Right hindlimb (tissue), 1 donor: ENCODE measurements around the gene PCDH10.
A peak's percentile ranks its signal among the peaks of the same experiment; 100 is the strongest.

Source experiments
- DNase-seq: peaks from one replicate; pipeline ENCODE4 v3.0.0-alpha.2; 2018

The PCDH10 gene, protein sequence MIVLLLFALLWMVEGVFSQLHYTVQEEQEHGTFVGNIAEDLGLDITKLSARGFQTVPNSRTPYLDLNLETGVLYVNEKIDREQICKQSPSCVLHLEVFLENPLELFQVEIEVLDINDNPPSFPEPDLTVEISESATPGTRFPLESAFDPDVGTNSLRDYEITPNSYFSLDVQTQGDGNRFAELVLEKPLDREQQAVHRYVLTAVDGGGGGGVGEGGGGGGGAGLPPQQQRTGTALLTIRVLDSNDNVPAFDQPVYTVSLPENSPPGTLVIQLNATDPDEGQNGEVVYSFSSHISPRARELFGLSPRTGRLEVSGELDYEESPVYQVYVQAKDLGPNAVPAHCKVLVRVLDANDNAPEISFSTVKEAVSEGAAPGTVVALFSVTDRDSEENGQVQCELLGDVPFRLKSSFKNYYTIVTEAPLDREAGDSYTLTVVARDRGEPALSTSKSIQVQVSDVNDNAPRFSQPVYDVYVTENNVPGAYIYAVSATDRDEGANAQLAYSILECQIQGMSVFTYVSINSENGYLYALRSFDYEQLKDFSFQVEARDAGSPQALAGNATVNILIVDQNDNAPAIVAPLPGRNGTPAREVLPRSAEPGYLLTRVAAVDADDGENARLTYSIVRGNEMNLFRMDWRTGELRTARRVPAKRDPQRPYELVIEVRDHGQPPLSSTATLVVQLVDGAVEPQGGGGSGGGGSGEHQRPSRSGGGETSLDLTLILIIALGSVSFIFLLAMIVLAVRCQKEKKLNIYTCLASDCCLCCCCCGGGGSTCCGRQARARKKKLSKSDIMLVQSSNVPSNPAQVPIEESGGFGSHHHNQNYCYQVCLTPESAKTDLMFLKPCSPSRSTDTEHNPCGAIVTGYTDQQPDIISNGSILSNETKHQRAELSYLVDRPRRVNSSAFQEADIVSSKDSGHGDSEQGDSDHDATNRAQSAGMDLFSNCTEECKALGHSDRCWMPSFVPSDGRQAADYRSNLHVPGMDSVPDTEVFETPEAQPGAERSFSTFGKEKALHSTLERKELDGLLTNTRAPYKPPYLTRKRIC

DNA sequence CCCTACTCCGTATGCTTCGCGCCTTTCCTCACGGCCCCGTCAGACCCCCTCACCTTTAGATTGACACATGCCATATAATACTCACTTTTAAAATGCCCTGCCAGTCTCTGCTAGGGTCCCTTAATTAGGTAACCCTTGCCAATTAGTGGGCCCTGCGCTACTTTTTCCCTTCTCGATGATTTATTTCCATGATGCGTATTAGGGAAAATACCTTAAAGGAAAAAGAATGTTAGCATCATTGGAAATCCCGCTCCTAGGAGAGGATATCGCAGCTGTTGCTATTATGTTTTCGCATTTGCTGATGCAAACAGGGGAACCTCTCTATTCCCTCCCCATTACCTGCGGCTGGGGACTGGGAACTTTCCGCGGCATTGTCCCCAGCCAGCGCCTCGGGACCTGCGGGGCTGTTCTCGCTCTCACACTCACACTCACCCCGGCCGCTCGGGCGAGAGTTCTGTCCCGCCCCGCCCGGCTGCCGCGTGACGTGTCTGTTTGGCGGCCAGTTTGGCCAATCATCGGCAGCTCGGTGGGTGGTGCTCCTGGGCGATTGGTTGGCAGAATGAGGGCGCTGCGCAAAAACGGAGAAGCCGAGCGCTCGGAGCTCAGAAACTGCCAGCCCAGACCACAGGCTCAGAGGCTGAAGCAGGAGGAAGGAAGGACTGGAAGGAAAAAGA is at the start of gene PCDH10:
Gene PCDH10, plus strand, starts transcription at position 605 of the 674 bp plus-strand sequence. CDS start 847 bp downstream, outside the sequence.
- peak; percentile 98 for DNase-seq

DNA sequence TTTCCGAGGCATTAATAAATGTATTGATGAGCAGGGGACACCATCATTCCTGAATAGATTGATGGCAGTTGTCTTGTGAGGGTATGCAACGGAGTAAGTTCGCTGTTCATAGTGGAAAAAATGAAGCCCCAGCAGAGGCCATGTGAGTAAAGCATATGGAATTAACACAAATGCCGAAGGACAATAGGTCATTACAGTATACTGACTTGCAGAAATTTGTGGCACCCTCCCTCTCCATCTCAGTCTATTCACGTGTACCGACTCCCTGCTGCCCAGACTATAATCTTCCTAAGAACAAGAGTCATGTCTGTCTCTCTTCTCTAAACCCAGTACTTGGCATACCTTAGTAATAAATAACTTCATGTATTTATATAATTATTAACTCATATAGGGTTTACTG is 47.1 kb upstream of the PCDH10 start:
- no peak for DNase-seq

DNA sequence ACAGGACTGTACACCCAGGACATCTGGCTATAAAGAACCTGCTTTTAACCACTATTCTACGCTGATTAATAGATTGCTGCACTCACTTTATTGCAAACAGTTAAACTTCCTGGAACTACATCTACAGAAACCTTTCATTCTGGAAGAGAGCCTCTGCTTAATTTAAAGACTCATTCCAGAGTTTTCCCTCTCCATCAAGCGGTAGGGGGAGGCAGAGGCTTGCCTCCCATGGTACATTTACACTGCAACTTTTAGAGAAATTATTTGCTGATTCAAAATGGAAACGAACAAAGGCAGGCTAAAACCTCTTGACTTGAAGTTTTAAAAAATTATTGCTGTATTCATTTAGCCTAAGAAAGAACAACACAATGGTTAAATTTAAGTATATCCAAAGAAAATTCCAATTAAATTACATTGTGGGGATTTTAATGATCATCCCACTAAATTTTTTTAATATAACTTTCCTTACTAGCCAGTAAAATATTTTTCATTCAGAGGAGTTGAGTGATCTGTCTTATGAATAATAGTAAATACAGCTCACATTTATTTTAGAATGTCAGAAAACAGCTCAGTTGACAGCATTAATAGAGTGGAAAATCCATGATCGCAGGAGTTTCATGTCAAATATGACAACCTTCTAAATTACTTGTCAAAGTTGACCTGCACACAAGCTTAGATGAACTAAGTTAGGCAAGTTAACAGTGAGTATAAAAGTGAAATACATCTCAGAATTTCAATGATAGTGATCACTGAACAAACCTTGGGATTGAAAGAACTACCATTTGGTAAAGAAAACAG is 46.3 kb upstream of the PCDH10 start:
- no peak for DNase-seq

DNA sequence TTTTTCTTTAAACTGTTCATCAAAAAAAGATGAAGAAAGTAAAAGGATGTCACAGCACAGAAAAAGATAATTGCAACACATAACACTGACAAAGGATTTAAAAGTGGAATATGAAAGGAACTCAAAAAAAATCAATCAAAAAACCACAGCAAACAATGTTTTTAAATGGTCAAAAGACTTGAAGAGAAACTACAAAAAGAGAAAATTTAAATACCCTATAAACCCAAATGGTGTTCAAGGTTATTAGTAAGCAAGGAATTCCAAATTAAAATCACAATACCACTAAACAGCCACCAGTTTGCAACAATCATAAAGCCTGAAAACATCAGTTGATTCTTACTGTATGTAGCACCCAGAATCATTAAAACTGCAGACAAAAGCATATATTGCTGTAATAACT is 36.5 kb upstream of the PCDH10 start:
- no peak for DNase-seq

DNA sequence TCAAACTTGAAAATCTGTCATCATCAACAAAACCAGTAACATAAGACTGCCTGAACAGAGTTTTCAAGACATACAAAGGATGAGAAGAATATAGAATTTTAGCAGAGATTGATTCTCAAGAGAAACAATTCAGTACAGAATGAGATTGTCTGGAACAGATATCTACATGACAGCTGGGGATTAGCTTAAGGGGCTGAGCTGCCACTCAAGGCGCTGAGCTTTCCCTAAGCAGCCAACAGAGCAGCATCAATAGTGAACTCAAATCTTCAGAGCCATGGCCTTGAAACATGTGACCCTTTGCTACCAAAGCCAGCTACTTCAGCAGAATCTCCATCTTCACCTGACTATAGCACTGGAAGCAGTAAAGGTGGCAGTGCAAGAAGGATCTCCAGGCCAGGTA is 24.3 kb upstream of the PCDH10 start:
- no peak for DNase-seq

DNA sequence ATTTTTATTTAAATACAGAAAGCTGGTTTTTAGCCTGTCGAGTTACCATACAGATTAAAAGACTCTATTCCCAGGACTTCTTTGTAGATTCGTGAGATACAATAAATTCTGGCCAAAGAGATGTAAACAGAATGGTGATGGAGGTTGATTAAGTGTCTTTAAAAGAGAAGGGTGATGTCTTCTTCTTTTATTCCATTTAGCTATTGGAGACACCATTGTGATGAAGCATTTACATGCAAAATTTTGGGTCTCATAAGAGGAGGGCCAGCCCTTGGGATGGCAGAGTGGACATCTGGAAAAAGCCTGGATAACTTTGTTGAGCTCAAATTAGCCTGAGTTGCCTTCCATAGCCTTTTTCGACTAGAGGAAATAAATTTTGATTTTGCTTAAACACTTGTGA is 21.6 kb upstream of the PCDH10 start:
- no peak for DNase-seq

DNA sequence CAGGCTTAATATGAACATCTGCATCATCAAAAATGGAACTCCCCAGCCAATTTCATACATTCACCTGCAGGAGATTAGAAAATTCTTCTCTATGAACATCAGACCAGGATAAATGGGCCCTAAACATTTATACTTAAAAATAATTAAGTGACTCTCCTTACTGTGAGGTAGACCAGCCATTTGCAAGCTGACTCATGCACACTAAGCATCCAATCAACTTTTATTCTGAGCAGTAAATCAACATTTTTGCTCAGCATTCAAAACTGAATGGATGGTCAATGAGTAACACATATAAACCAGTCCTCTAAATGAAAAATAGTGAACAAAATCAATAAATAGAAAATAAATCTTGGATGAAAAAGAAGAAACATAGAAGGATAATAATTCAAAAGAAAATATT is 19.9 kb upstream of the PCDH10 start:
- no peak for DNase-seq

DNA sequence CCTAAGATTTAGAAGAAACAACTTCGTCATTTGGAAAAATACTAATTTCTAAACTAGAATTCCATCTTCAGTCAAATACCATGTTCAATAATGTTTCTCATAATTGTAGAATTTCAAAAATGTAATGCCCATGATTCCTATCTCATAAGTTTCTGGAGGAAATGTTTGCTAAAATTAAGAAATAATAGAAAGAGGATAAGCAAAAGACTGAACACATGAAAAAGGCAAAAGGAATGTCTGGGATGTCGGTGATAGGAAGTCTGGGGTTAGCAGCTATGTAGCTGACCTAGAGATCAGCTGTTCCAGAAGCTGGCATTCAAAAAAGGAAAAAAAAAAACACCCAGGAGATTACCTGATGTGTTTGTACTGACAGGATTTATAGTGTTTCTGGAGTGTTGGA is 18.9 kb upstream of the PCDH10 start:
- no peak for DNase-seq

DNA sequence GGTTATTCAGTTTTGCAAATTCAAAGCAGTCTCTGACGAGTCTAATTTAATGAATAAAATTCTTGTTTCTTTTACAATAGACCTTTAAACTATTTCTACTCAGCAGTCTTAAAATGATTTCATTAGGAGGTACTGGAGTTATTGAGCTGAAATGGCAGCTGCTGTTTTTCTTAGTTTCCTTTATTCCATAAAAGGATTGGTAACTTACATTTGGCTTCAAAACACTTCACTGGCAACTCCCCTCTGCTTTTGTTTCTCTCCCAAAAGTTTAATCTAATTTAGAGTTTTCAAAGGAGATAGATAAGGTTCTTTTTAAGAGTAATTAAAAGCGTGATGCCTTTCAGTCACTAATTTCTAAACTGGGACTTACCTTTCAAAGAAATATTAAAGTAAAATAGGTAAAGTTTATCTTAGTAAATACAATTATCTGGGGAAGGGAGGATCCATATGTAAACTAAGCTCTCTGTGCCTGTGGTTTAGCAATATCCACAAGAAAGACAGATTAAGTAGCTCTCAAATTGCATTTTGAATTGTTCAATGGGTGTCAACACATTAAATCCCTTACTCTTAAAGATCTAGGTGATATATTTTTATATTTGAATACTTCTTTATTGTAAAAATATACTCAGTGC is 17.1 kb upstream of the PCDH10 start:
- no peak for DNase-seq

DNA sequence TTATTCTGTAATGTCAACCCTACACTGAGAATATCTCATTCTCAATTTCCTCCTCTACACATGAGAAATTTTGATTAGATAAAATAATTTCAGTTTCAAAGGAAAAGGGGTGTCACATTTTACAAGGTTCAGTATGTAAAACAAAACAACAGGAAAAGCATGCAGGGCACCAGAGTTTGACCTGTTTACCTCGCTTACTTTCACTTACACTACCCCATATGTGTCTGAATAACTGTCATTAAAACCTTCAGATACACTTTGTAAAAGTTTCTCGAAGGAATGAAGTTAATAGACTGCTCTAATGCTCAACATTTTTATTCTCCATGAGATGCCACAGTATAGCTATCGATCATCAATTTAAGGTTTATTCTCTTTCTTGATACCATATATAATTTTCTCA is 12.3 kb upstream of the PCDH10 start:
- no peak for DNase-seq

DNA sequence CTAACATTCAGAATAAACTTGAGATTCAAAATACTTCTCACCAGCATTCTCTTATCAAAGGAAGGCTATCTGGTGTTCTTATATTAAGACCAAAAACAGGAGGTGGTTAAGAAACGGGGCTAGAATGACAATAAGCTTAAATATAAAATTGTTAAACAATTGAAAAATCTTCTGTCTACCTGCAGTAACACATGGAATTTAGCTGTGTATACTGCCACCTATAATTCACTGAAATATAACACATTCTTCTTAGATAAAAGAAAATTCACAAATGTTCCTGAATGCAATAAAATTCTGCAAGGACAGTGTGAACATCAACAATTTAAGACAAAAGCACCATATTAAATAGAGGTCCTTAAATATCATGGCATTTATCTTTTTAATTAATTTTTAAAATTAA is 11.5 kb upstream of the PCDH10 start:
- DNase-seq: no peak

DNA sequence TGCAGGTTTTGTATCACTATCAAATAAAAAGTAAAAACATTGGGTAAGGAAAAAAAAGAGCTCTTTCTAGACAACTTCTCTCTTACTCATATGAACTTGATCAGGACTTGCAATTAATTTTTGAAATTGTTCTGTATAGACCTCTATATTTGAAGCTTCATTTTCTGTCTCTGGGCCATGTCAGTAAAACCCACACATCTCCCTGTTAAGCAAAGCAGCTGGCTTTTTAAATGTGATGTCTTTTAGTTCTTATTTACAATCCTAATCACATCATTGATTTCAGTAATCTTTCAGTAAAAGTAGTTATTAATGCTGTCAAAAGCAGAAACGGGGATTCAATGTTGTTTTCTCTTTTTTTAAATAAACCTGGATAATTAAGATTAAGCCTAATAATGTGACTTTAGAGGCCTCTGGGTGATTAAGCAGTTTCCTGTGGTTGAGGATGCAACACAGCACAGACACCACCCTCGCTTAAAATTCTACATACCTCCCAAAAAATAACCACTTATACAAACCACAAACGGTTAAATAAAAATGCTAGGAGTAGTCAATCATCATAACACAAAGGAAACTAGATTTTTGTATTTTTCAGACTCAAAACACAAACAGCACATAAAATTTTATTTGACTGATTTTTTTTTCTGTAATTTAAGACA is 5.2 kb upstream of the PCDH10 start:
- no peak for DNase-seq

DNA sequence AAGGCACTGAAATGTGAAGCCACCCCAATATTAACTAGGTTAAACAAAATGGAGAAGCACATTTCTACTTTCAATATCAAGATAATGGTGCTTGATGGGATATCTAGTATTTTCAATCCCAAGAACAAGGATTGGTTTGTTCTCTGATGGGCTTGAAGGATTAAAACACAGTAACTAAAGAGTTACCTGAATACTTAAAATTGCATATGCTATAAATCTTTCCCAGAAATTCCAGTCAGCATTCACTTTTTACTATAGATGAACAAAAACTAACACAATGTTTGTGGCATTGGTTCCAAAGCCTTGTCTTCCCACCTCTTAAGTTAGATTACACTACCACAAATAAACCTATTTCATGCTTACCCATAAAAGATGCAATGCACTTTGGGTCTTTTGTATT is 3.9 kb upstream of the PCDH10 start:
- no peak for DNase-seq

DNA sequence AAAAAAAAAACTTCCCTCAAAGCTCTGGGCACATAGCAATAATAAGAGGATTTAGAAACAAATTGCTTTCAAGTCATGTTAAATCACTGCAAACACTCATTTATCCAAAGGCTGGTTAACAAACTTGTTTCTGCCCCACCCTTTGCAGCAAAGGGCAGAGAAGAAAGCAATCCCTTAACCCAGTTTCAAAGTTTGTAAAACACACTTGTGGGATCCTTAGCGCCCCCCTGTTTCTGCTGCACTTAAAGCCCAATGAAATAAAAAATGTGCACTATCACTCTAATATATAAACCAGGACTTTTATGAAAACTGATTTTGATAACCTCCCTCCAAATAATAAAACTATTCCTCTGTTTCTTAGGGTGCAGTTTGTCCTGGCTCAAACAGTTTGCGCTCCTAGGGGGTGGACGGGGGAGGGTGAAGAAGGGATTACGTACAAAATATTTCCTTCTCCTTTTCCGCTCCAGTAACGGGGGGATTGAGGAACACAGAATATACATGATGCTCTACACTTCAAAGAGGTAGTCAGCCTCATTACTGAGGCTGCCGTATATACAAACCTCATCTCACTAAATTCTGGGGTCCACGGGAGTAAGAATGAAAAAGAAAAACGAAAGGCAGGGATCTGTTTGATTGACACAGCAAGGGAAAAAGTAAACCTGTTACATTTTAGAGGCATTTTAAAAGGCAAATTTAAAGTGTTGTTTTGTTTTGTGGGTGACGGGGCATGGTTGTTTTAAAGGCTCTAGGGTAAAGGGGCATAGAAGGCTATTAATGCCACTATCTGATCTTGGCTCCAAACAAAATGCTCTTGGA is 3.1 kb upstream of the PCDH10 start:
- DNase-seq: no peak

DNA sequence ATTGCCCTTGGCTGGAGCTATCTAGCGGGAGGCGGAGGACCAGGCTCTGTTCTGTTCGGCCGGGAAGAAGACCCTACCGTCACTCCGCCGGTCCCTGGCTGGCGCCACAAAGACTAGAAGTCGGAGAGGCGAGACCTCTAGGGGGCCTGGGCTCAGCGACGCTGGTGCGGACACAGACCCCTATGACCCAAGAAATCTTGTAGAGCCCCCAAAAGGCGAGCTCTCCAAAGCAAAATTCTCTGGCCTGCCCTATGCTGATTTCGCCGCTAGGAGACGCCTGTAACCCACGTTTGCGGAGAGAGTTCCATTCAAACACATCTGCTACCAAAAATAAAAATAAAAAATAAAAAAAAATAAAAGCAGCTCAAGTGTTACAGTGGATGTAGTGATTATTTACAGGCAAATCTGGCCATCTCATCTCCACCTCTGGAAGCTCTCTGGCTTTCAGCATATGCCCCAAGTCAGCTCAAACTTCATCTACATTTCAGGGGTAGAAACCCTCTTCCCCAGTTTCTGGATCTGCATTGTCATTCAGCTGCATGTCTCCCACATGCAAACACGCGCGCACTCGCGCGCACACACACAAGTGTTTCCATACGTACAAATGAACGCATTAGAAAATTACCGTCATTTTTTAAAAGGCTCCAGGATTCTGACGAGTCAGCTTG is 2.4 kb upstream of the PCDH10 start:
- peak; percentile 74 for DNase-seq

DNA sequence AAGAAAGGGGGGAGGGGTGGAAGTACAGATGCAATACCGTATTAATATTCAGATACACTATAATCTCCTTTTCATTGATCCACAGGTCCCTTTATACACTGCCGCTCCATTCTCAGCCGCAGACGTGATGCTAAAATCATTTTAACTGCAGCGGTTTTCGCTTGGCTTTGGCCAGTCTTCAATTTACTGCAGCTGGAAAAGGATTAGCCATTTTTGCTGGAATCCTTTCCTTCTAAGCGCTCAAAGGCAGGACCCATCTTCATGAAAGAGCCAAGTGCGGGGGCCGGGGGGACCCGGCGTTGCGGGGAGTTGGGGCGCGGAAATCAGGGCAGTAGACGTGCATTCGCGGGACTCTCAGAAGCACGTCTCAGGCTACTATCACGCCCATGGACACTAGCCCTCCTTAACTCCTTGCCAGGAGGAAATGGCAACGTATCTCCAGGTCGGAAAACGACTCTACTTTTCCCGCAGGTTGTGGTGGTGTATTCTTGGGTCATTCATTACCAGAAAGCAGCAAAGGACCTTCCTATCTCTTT is 1.7 kb upstream of the PCDH10 start:
- peak; percentile 30 for DNase-seq

DNA sequence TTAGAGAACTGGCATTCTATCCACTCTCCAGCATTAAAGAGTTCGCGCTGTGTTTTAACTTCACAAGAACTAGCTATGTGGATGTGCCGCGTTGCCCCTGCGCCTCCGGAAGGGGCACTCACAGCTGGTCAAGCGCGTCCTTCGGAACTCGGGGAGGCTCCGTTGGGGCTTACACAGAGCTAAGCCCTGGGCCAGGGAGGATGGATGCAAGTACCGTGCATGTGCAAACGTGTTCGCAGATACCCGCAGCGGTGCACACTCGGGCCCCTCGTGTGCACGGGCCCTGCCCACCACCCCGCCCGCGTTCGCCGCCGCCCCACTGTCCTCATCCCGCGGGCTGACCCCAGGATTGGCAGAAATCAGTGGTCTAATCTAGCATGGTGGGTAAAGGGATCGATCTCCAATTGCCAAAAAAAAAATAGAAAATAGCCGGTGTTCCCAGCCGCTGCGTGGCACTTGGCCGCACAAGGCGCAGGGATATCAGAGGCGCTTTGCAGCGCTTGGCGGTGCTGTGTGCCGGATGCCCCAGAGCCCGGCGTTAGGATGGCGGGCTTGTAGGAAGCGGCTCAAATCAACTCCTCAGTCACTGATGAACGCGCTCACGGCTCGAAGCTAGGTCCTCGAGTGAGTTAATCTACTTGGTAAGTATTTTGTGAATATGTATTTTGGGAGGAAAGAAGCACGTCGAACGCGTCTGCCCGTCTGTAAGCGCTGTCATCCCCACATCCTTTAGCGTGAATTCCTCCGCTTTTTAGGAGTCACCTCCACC is 989 bp upstream of the PCDH10 start:
- DNase-seq: peak; percentile 47

DNA sequence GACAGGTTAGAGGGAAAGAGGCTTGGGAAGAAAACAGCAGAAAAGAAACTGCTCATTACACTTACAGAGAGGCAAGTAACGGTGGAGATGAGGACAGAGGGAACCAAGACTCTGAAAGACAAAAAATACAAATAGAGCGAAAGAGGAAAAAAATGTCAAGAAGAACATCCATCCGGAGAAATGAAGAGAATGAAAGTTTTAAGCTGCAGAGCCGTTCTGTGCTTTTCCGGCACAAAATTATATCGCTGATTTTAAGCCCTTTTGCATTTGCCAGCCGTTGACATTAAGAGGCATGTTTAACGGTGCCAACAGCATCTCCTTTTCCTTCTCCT is 236 bp downstream of the PCDH10 start:
- DNase-seq: no peak
